ENCODE results near the gene PTGS1.

- TF ChIP-seq CTCF (CRISPR knock-in tag; IDR thresholded peaks at IDR 0.05) (no peak), MYNN (CRISPR knock-in tag; IDR thresholded peaks at IDR 0.05; ENCODE audit: low read depth) (no peak), TAF1 (CRISPR knock-in tag; IDR thresholded peaks at IDR 0.05) (no peak), MAFK (conservative IDR thresholded peaks at IDR 0.05 in 1 of 2, IDR thresholded peaks at IDR 0.05 in 1 of 2; ENCODE audit: low read length in 2 of 2) (no peak), MYC (CRISPR knock-in tag; IDR thresholded peaks at IDR 0.05; ENCODE audit: borderline replicate concordance) (no peak), ARID2 (CRISPR knock-in tag; IDR thresholded peaks at IDR 0.05; ENCODE audit: borderline replicate concordance) (no peak), FOSL1 (CRISPR knock-in tag; IDR thresholded peaks at IDR 0.05; ENCODE audit: borderline replicate concordance) (no peak), POLR2A (IDR thresholded peaks at IDR 0.05; ENCODE audit: insufficient read depth in 1 of 2, low read depth in 2 of 2, low read length in 2 of 2) (no peak), RAD21 (CRISPR knock-in tag; IDR thresholded peaks at IDR 0.05) (no peak), NBN (conservative IDR thresholded peaks at IDR 0.05) (no peak), ZZZ3 (CRISPR knock-in tag; IDR thresholded peaks at IDR 0.05; ENCODE audit: borderline replicate concordance) (no peak)
- TF ChIP-seq, protein P1, sequence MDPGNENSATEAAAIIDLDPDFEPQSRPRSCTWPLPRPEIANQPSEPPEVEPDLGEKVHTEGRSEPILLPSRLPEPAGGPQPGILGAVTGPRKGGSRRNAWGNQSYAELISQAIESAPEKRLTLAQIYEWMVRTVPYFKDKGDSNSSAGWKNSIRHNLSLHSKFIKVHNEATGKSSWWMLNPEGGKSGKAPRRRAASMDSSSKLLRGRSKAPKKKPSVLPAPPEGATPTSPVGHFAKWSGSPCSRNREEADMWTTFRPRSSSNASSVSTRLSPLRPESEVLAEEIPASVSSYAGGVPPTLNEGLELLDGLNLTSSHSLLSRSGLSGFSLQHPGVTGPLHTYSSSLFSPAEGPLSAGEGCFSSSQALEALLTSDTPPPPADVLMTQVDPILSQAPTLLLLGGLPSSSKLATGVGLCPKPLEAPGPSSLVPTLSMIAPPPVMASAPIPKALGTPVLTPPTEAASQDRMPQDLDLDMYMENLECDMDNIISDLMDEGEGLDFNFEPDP (CRISPR knock-in tag; conservative IDR thresholded peaks at IDR 0.05), result no peak
- TF ChIP-seq, protein P2, sequence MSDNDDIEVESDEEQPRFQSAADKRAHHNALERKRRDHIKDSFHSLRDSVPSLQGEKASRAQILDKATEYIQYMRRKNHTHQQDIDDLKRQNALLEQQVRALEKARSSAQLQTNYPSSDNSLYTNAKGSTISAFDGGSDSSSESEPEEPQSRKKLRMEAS (IDR thresholded peaks at IDR 0.05), result no peak
Measured at GRCh38 chr9:122392284-122392683, 21.5 kb downstream of the PTGS1 start.

All from HepG2 (cell line).